Hepatocyte (in vitro differentiated cells): Measurements from ENCODE around the gene FBXL15. TPM values are rescaled to one million over a fixed set of nuclear protein-coding genes. Genes with fewer than 3 reads are reported as not detected.

ENCODE experiments used
- DNase-seq: peaks from one replicate; pipeline ENCODE4 v3.0.0-alpha.2; 2016; ENCODE audit warnings: low spot score
- H2AFZ ChIP-seq: fragments of 200-600 bp; sonication (generic); 2 replicates; pipeline ENCODE4 v1.6.0; 2016; ENCODE audit warnings: antibody characterized with exemption, mild to moderate bottlenecking
- H3K27ac ChIP-seq: fragments of 200-600 bp; sonication (generic); 2 replicates; pipeline ENCODE4 v1.5.1; 2016; ENCODE audit warnings: mild to moderate bottlenecking
- H3K27me3 ChIP-seq: fragments of 200-600 bp; sonication (generic); 2 replicates; pipeline ENCODE4 v1.6.1; 2016
- H3K36me3 ChIP-seq: fragments of 200-600 bp; sonication (generic); replicated peaks from 2 replicates; pipeline ENCODE4 v1.5.1; 2016; ENCODE audit warnings: low read depth; ENCODE audit not compliant: insufficient read depth
- H3K4me1 ChIP-seq: fragments of 200-600 bp; sonication (generic); 2 replicates; pipeline ENCODE4 v1.5.1; 2016; ENCODE audit warnings: mild to moderate bottlenecking, moderate library complexity; ENCODE audit not compliant: insufficient read depth
- H3K4me2 ChIP-seq: fragments of 200-600 bp; sonication (generic); 2 replicates; pipeline ENCODE4 v1.6.0; 2016
- H3K4me3 ChIP-seq: fragments of 200-600 bp; sonication (generic); 2 replicates; pipeline ENCODE4 v1.5.1; 2016; ENCODE audit warnings: mild to moderate bottlenecking
- H3K79me2 ChIP-seq: fragments of 200-600 bp; sonication (generic); 2 replicates; pipeline ENCODE4 v1.6.0; 2017; ENCODE audit warnings: mild to moderate bottlenecking
- H3K9me2 ChIP-seq: fragments of 200-600 bp; sonication (generic); replicated peaks from 2 replicates; pipeline ENCODE4 v1.6.0; 2017; ENCODE audit warnings: mild to moderate bottlenecking; ENCODE audit not compliant: insufficient read depth
- H3K9me3 ChIP-seq: fragments of 200-600 bp; sonication (generic); 2 replicates; pipeline ENCODE4 v1.5.1; 2016; ENCODE audit warnings: low read depth, mild to moderate bottlenecking
- H4K20me1 ChIP-seq: fragments of 200-600 bp; sonication (generic); 2 replicates; pipeline ENCODE4 v1.6.0; 2016; ENCODE audit warnings: mild to moderate bottlenecking; ENCODE audit not compliant: insufficient read depth, poor library complexity, severe bottlenecking
- CTCF ChIP-seq: fragments of 200-600 bp; sonication (generic); IDR thresholded peaks from 2 replicates; pipeline ENCODE4 v1.5.1; 2016; ENCODE audit warnings: antibody characterized with exemption, mild to moderate bottlenecking; ENCODE audit not compliant: poor library complexity
- EZH2 ChIP-seq: fragments of 200-600 bp; sonication (generic); IDR thresholded peaks from 2 replicates; pipeline ENCODE4 v1.6.1; 2016; ENCODE audit warnings: antibody characterized with exemption, mild to moderate bottlenecking, borderline replicate concordance
- EZH2phosphoT487 ChIP-seq: fragments of 200-600 bp; sonication (generic); IDR thresholded peaks from one replicate; pipeline ENCODE4 v1.6.1; 2018; ENCODE audit warnings: antibody characterized with exemption, mild to moderate bottlenecking, low read depth, moderate library complexity; ENCODE audit not compliant: unreplicated experiment, severe bottlenecking
- WGBS: methylation state at CpG from one replicate; pipeline ENCODE4 v1.1.6; 2016; ENCODE audit warnings: low lambda C conversion rate; ENCODE audit errors: missing lambda C conversion rate; 5-methylcytosine and 5-hydroxymethylcytosine counted together
- polyA plus RNA-seq: library from polyadenylated mRNA; unstranded; fragments of >200 nt; fragmentation: Nextera tagmentation; extraction: Ambion mirVana; gene quantifications from 2 replicates; pipeline ENCODE4 v1.2.1, GENCODE V29; 2016
- total RNA-seq: library from RNA; depleted of rRNA; stranded (reverse); fragments of >200 nt; gene quantifications from 2 replicates; pipeline ENCODE4 v1.2.3, GENCODE V29; 2014

Gene FBXL15
- total and polyA plus RNA-seq, 2 experiments from 2014 or later = 16.3 to 42.3 TPM

GRCh38 chr10:102398172-102399020, 22.2 kb upstream of the FBXL15 start:
- Histone ChIP-seq H3K79me2 (peaks cover 11% of the 10 kb centered on the region), H3K4me3 (no peak overlapping the region), H3K36me3 (no peaks in the 10 kb centered on the region), H3K27me3 (no peaks in the 10 kb centered on the region), H3K27ac (peak overlapping the region; percentile 92), H4K20me1 (no peaks in the 10 kb centered on the region), H3K9me2 (no peaks in the 10 kb centered on the region), H3K9me3 (no peaks in the 10 kb centered on the region), H3K4me1 (peaks cover 20% of the 10 kb centered on the region), H3K4me2 (peak overlapping the region; percentile 97), H2AFZ (no peak overlapping the region)
- 97% methylated on average over 19 of the region's 21 CpGs for WGBS
- no peak for DNase-seq
- TF ChIP-seq CTCF (no peak), EZH2phosphoT487 (no peak), EZH2 (no peak)

GRCh38 chr10:102399217-102400021, 21.2 kb upstream of the FBXL15 start:
- Histone ChIP-seq H3K27me3 (no peaks in the 10 kb centered on the region), H3K9me2 (no peaks in the 10 kb centered on the region), H3K36me3 (no peaks in the 10 kb centered on the region), H2AFZ (peak overlapping the region; percentile 35), H4K20me1 (no peaks in the 10 kb centered on the region), H3K4me2 (peak overlapping the region; percentile 97), H3K4me3 (peak overlapping the region; percentile 84), H3K27ac (peak overlapping the region; percentile 92), H3K79me2 (peaks cover 11% of the 10 kb centered on the region), H3K9me3 (no peaks in the 10 kb centered on the region), H3K4me1 (peaks cover 16% of the 10 kb centered on the region)
- WGBS = 7% methylated on average over 55 of the region's 72 CpGs
- DNase-seq = peak; percentile 94
- TF ChIP-seq EZH2phosphoT487 = no peak
- peak; percentile 98 for TF ChIP-seq CTCF

GRCh38 chr10:102400076-102400475, 20.6 kb upstream of the FBXL15 start:
- TF ChIP-seq EZH2phosphoT487 (no peak), CTCF (no peak), EZH2 (no peak)
- no peak overlapping the region for H2AFZ ChIP-seq
- peaks cover 16% of the 10 kb centered on the region for H3K4me1 ChIP-seq
- no peaks in the 10 kb centered on the region for H3K36me3 ChIP-seq
- peaks cover 11% of the 10 kb centered on the region for H3K79me2 ChIP-seq
- no peaks in the 10 kb centered on the region for H3K9me3 ChIP-seq
- H3K4me3 ChIP-seq = no peak overlapping the region
- H3K27me3 ChIP-seq = no peaks in the 10 kb centered on the region
- peak overlapping the region; percentile 57 for H3K27ac ChIP-seq
- no peaks in the 10 kb centered on the region for H3K9me2 ChIP-seq
- H3K4me2 ChIP-seq = peak overlapping the region; percentile 97
- H4K20me1 ChIP-seq = no peaks in the 10 kb centered on the region
- no peak for DNase-seq
- WGBS = 98% methylated on average over 17 of the region's 17 CpGs
